ENCODE measurements around the gene CDKAL1. TPM values are rescaled to one million over a fixed set of nuclear protein-coding genes. Genes with fewer than 3 reads are reported as not detected.

The CDKAL1 gene
- polyA plus RNA-seq, 2 of the 4 experiments (the other 2 are of a cell fraction): 4.7 to 8.3 TPM

GRCh38 chr6:20960067-20960466, 425.8 kb downstream of the CDKAL1 start:
- FAIRE-seq (no peak), ATAC-seq (no peak), DNase-seq (ENCODE audit: low read depth in 1 of 2, low spot score in 1 of 2) (no peak)
- no peaks in the 10 kb centered on the region for H3K4me1 ChIP-seq
- TF ChIP-seq POLR2A (IDR thresholded peaks at IDR 0.05; ENCODE audit: low read length) (no peak), CBX8 (IDR thresholded peaks at IDR 0.05) (no peak), CTCF (IDR thresholded peaks at IDR 0.05) (no peak), CHD4 (IDR thresholded peaks at IDR 0.05; ENCODE audit: borderline replicate concordance) (no peak), PHF8 (IDR thresholded peaks at IDR 0.05; ENCODE audit: borderline replicate concordance, low read depth) (no peak), BCL3 (IDR thresholded peaks at IDR 0.05) (no peak), KDM5A (IDR thresholded peaks at IDR 0.05) (no peak), HOXB5 (CRISPR knock-in tag; IDR thresholded peaks at IDR 0.05) (no peak), FOSB (CRISPR knock-in tag; IDR thresholded peaks at IDR 0.05) (no peak), POLR2AphosphoS2 (conservative IDR thresholded peaks at IDR 0.05; ENCODE audit: low read length) (no peak), MAFK (IDR thresholded peaks at IDR 0.05; ENCODE audit: partially characterized antibody) (no peak), MYC (IDR thresholded peaks at IDR 0.05; ENCODE audit: borderline replicate concordance, low read length) (no peak), HEYL (CRISPR knock-in tag; IDR thresholded peaks at IDR 0.05) (no peak), NPAS2 (CRISPR knock-in tag; IDR thresholded peaks at IDR 0.05; ENCODE audit: borderline replicate concordance) (no peak), HDAC2 (IDR thresholded peaks at IDR 0.05) (no peak)
- TF ChIP-seq, protein P1, sequence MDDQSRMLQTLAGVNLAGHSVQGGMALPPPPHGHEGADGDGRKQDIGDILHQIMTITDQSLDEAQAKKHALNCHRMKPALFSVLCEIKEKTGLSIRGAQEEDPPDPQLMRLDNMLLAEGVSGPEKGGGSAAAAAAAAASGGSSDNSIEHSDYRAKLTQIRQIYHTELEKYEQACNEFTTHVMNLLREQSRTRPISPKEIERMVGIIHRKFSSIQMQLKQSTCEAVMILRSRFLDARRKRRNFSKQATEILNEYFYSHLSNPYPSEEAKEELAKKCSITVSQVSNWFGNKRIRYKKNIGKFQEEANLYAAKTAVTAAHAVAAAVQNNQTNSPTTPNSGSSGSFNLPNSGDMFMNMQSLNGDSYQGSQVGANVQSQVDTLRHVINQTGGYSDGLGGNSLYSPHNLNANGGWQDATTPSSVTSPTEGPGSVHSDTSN (IDR thresholded peaks at IDR 0.05): no peak
- no peaks in the 10 kb centered on the region for H3K9me3 ChIP-seq
- CTCF ChIA-PET: no interaction called here
- 91% methylated on average over 5 of the region's 5 CpGs for WGBS (ENCODE audit: missing lambda C conversion rate)
- H3K4me3 ChIP-seq: no peak overlapping the region
- POLR2A ChIA-PET: no interaction called here
- H3K4me2 ChIP-seq: no peak overlapping the region
- H3K27ac ChIP-seq: no peak overlapping the region

DNA sequence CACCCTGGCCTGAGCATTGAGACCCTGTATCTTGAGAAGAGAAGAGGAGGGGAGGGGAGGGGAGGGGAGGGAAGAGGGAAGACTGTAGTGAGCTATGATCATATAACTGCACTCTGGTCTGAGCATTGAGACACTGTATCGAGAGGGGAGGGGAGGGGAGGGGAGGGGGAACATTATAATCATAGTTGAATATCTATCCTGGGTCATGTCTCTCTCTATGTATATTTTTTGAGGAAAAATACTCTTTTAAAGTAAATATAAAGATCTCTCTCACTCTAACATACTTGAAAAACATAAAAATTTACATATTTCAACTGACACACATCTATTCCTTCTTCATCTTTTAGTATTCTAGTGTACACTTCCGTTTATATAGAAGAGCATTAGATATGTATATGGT, 431.0 kb downstream of the CDKAL1 start:
- Histone ChIP-seq H3K27ac (no peak overlapping the region), H3K4me2 (no peak overlapping the region), H3K9me3 (no peaks in the 10 kb centered on the region), H3K4me3 (no peak overlapping the region), H3K4me1 (no peaks in the 10 kb centered on the region)
- ChIA-PET CTCF (no interaction called here), POLR2A (no interaction called here)
- FAIRE-seq (no peak), DNase-seq (ENCODE audit: low read depth in 1 of 2, low spot score in 1 of 2) (no peak), ATAC-seq (no peak)
- 27% methylated on average over 1 of the region's 2 CpGs for WGBS (ENCODE audit: missing lambda C conversion rate)
- TF ChIP-seq, protein P2, sequence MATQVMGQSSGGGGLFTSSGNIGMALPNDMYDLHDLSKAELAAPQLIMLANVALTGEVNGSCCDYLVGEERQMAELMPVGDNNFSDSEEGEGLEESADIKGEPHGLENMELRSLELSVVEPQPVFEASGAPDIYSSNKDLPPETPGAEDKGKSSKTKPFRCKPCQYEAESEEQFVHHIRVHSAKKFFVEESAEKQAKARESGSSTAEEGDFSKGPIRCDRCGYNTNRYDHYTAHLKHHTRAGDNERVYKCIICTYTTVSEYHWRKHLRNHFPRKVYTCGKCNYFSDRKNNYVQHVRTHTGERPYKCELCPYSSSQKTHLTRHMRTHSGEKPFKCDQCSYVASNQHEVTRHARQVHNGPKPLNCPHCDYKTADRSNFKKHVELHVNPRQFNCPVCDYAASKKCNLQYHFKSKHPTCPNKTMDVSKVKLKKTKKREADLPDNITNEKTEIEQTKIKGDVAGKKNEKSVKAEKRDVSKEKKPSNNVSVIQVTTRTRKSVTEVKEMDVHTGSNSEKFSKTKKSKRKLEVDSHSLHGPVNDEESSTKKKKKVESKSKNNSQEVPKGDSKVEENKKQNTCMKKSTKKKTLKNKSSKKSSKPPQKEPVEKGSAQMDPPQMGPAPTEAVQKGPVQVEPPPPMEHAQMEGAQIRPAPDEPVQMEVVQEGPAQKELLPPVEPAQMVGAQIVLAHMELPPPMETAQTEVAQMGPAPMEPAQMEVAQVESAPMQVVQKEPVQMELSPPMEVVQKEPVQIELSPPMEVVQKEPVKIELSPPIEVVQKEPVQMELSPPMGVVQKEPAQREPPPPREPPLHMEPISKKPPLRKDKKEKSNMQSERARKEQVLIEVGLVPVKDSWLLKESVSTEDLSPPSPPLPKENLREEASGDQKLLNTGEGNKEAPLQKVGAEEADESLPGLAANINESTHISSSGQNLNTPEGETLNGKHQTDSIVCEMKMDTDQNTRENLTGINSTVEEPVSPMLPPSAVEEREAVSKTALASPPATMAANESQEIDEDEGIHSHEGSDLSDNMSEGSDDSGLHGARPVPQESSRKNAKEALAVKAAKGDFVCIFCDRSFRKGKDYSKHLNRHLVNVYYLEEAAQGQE (IDR thresholded peaks at IDR 0.05): no peak
- TF ChIP-seq SREBF2 (IDR thresholded peaks at IDR 0.05): no peak
- TF ChIP-seq RAD21 (conservative IDR thresholded peaks at IDR 0.05 in 1 of 2, IDR thresholded peaks at IDR 0.05 in 1 of 2): no peak
- TF ChIP-seq ATOH8 (CRISPR knock-in tag; IDR thresholded peaks at IDR 0.05; ENCODE audit: low read depth): no peak
- no peak for TF ChIP-seq RCOR1 (IDR thresholded peaks at IDR 0.05; ENCODE audit: low read depth, low read length)
- no peak for TF ChIP-seq HOXA7 (CRISPR knock-in tag; IDR thresholded peaks at IDR 0.05)
- no peak for TF ChIP-seq MAZ (IDR thresholded peaks at IDR 0.05; ENCODE audit: borderline replicate concordance, low read depth, low read length)
- TF ChIP-seq TP53 (CRISPR knock-in tag; IDR thresholded peaks at IDR 0.05): no peak
- TF ChIP-seq BHLHE40 (IDR thresholded peaks at IDR 0.05; ENCODE audit: low read depth, low read length): no peak
- no peak for TF ChIP-seq ZC3H11A (IDR thresholded peaks at IDR 0.05)
